ENCODE results near the gene FOS. TPM values are rescaled to one million over a fixed set of nuclear protein-coding genes. Genes with fewer than 3 reads are reported as not detected.

The FOS gene
- total and polyA plus RNA-seq, 2 of the 4 experiments (the other 2 are of a cell fraction) = 53.6 to 171 TPM

GRCh38 chr14:75311356-75311755 is 32.7 kb downstream of the FOS start:
- Histone ChIP-seq H3K36me3 (ENCODE audit: control insufficient read depth, insufficient read depth, low read length) (no peaks in the 10 kb centered on the region), H3K4me3 (ENCODE audit: insufficient read depth, low read depth, low read length) (no peak overlapping the region), H4K91ac (ENCODE audit: insufficient read depth, low read depth, low read length) (no peak overlapping the region), H3K9me3 (ENCODE audit: control insufficient read depth, insufficient read depth, low read length) (no peaks in the 10 kb centered on the region), H3K27ac (ENCODE audit: insufficient read depth, low read length) (no peak overlapping the region), H3K18ac (ENCODE audit: low read depth, low read length) (no peak overlapping the region), H2BK5ac (ENCODE audit: low read depth, low read length, poor library complexity, severe bottlenecking) (no peak overlapping the region), H3K4ac (ENCODE audit: low read depth, low read length) (no peak overlapping the region), H4K5ac (ENCODE audit: low read depth, low read length) (no peak overlapping the region), H2BK15ac (ENCODE audit: low read depth, low read length) (no peak overlapping the region), H2BK20ac (ENCODE audit: low read depth, low read length) (no peak overlapping the region), H3K4me1 (ENCODE audit: control insufficient read depth, insufficient read depth, low read length) (peaks cover 10% of the 10 kb centered on the region), H3K27me3 (ENCODE audit: control insufficient read depth, insufficient read depth, low read length) (peaks cover 3% of the 10 kb centered on the region; the same call in 1 of the 2 replicates), H3K4me2 (ENCODE audit: low read depth, low read length) (no peak overlapping the region), H3K79me1 (ENCODE audit: low read depth in 1 of 2, low read length in 2 of 2) (no peaks in the 10 kb centered on the region), H4K20me1 (ENCODE audit: insufficient read depth, low read length) (no peaks in the 10 kb centered on the region), H2AFZ (replicated peaks; ENCODE audit: low read length, poor library complexity) (no peak overlapping the region), H2BK120ac (ENCODE audit: low read depth, low read length) (no peak overlapping the region), H3K23ac (ENCODE audit: low read depth, low read length) (no peak overlapping the region), H4K8ac (ENCODE audit: low read depth in 2 of 2, low read length in 2 of 2) (no peak overlapping the region), H3K14ac (replicated peaks; ENCODE audit: low read depth, low read length) (no peak overlapping the region), H2AK5ac (ENCODE audit: low read depth, low read length) (no peak overlapping the region), H3K9me1 (ENCODE audit: insufficient read depth, low read length) (no peaks in the 10 kb centered on the region; the same call in 1 of the 2 replicates), H3K9ac (ENCODE audit: low read depth, low read length) (no peak overlapping the region), H2AK9ac (replicated peaks; ENCODE audit: low read depth, low read length, poor library complexity) (no peak overlapping the region), H3K56ac (ENCODE audit: extremely low read depth, insufficient read depth, low read length) (no peak overlapping the region)
- no peak for ATAC-seq (ENCODE audit: low read depth)
- in situ Hi-C loops (cut with MboI; ENCODE audit: low sequenced_read_pairs) = no loop called here
- intact Hi-C loops (cut with micrococcal nuclease) = no loop called here
- ChIA-PET POLR2A (ENCODE audit: unreplicated experiment) (no interaction called here), CTCF (interaction anchor here (0.5 to 4.6 kb wide), 3 partner anchors 11 to 177 kb away, joined by 3 to 24 read pairs (median 3); no protein-coding TSS in a partner anchor)
- TF ChIP-seq, protein P1, sequence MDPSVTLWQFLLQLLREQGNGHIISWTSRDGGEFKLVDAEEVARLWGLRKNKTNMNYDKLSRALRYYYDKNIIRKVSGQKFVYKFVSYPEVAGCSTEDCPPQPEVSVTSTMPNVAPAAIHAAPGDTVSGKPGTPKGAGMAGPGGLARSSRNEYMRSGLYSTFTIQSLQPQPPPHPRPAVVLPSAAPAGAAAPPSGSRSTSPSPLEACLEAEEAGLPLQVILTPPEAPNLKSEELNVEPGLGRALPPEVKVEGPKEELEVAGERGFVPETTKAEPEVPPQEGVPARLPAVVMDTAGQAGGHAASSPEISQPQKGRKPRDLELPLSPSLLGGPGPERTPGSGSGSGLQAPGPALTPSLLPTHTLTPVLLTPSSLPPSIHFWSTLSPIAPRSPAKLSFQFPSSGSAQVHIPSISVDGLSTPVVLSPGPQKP (IDR thresholded peaks at IDR 0.05; ENCODE audit: borderline replicate concordance, low read depth, low read length) = no peak
- TF ChIP-seq, protein P2, sequence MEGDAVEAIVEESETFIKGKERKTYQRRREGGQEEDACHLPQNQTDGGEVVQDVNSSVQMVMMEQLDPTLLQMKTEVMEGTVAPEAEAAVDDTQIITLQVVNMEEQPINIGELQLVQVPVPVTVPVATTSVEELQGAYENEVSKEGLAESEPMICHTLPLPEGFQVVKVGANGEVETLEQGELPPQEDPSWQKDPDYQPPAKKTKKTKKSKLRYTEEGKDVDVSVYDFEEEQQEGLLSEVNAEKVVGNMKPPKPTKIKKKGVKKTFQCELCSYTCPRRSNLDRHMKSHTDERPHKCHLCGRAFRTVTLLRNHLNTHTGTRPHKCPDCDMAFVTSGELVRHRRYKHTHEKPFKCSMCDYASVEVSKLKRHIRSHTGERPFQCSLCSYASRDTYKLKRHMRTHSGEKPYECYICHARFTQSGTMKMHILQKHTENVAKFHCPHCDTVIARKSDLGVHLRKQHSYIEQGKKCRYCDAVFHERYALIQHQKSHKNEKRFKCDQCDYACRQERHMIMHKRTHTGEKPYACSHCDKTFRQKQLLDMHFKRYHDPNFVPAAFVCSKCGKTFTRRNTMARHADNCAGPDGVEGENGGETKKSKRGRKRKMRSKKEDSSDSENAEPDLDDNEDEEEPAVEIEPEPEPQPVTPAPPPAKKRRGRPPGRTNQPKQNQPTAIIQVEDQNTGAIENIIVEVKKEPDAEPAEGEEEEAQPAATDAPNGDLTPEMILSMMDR (conservative IDR thresholded peaks at IDR 0.05; ENCODE audit: low read depth, low read length) = no peak
- no peak for TF ChIP-seq SMC3 (IDR thresholded peaks at IDR 0.05; ENCODE audit: low read depth, low read length)
- TF ChIP-seq NFE2L2 (IDR thresholded peaks at IDR 0.05; ENCODE audit: low read depth, low read length) = no peak
- no peak for TF ChIP-seq FOS (IDR thresholded peaks at IDR 0.05; ENCODE audit: low read depth, low read length)
- TF ChIP-seq, protein P3, sequence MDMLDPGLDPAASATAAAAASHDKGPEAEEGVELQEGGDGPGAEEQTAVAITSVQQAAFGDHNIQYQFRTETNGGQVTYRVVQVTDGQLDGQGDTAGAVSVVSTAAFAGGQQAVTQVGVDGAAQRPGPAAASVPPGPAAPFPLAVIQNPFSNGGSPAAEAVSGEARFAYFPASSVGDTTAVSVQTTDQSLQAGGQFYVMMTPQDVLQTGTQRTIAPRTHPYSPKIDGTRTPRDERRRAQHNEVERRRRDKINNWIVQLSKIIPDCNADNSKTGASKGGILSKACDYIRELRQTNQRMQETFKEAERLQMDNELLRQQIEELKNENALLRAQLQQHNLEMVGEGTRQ (IDR thresholded peaks at IDR 0.05; ENCODE audit: low read depth, low read length) = no peak
- no peak for TF ChIP-seq CEBPB (IDR thresholded peaks at IDR 0.05; ENCODE audit: low read depth, low read length)
- TF ChIP-seq MAFK (IDR thresholded peaks at IDR 0.05; ENCODE audit: low read depth, low read length) = no peak
- no peak for TF ChIP-seq RCOR1 (IDR thresholded peaks at IDR 0.05; ENCODE audit: insufficient replicate concordance, low read length)
- TF ChIP-seq POLR2A (IDR thresholded peaks at IDR 0.05; ENCODE audit: low read depth, low read length) = no peak
- TF ChIP-seq BHLHE40 (IDR thresholded peaks at IDR 0.05; ENCODE audit: low read depth, low read length) = no peak
- TF ChIP-seq MXI1 (IDR thresholded peaks at IDR 0.05; ENCODE audit: borderline replicate concordance, low read depth, low read length) = no peak
- TF ChIP-seq MAZ (IDR thresholded peaks at IDR 0.05; ENCODE audit: borderline replicate concordance, low read depth, low read length) = no peak
- no peak for TF ChIP-seq RFX5 (IDR thresholded peaks at IDR 0.05; ENCODE audit: low read depth, low read length)
- TF ChIP-seq RAD21 (IDR thresholded peaks at IDR 0.05; ENCODE audit: low read length) = no peak
- TF ChIP-seq CHD1 (IDR thresholded peaks at IDR 0.05; ENCODE audit: low read depth, low read length) = no peak
- dilution Hi-C loops (cut with HindIII; ENCODE audit: low sequenced_read_pairs, unreplicated experiment) = loop anchor here (25.0 kb wide), 1 partner anchor 174 kb away; the partner anchor contains the start of gene NEK9
- no TSS peak for BruUV-seq (replicated peaks)
- WGBS, 2 experiments (ENCODE audit: extremely low coverage in 2 of 2, insufficient read length in 1 of 2) = 53% methylated on average over 2 of the region's 4 CpGs; no CpG with 5 or more reads in 1 of the 2 experiments
- no peak for DNase-seq

Data from IMR-90 (cell line).